Measurements from ENCODE around the gene TRABD2B. TPM values are rescaled to one million over a fixed set of nuclear protein-coding genes. Genes with fewer than 3 reads are reported as not detected.

TRABD2B gene
- total and polyA plus RNA-seq, 2 donors (not counting 3 experiments of a cell fraction or from before 2014, with no cell fraction given) = not detected

DNA sequence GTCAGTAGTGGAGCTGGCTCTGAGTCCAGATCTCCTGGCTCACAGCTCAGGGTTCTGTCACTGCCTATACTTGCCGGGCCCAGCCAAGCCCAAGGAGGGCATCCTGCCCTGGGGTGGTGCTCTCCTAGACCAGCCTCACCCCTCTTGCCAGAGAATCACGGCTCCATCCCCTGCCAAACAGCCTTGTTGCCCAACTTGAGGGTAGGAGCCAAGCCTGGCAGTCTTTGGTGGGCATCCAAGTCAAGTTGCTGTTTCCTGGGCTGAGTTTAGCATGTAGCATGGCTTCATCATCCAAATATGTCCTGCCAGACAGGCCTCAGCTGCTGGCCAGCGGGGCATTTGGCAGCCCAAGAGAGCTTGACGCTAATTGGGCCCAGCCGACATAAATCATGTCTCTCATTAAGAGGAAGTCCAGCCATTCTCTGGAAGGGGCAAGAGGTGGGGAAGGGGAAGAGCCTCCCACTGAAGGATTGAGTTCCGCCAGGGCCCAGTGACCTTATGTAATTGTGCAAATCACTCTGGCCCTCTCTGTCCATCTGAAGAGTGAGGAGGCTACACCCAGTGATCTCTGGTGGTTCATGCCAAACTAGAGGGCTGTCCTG, 22.6 kb upstream of the TRABD2B start:
- TF ChIP-seq MYC (IDR thresholded peaks at IDR 0.05; ENCODE audit: low read depth, low read length) (no peak), FOS (IDR thresholded peaks at IDR 0.05; ENCODE audit: borderline replicate concordance, insufficient read depth, low read length) (no peak), GATA2 (IDR thresholded peaks at IDR 0.05; ENCODE audit: insufficient read depth, insufficient read length, low read depth, low read length) (no peak), POLR2A (IDR thresholded peaks at IDR 0.05; ENCODE audit: low read depth, low read length) (no peak), JUN (IDR thresholded peaks at IDR 0.05; ENCODE audit: borderline replicate concordance, insufficient read depth, insufficient read length, low read depth) (no peak)
- Histone ChIP-seq H3K27ac (ENCODE audit: insufficient read depth, low read depth, low read length) (no peak overlapping the region), H3K4me3 (replicated peaks in 1 of 3; ENCODE audit: insufficient read depth in 1 of 3, low read depth in 1 of 3, low read length in 3 of 3) (no peak overlapping the region), H3K4me1 (ENCODE audit: control insufficient read depth, extremely low read depth, insufficient read depth, low read length) (no peaks in the 10 kb centered on the region), H3K27me3 (ENCODE audit: control insufficient read depth in 2 of 2, insufficient read depth in 2 of 2, low read length in 2 of 2) (peaks cover 0 to 7% of the 10 kb centered on the region in 2 experiments), H4K20me1 (replicated peaks; ENCODE audit: control insufficient read depth, extremely low read depth, insufficient read depth, low read length) (no peaks in the 10 kb centered on the region), H2AFZ (ENCODE audit: low read depth, low read length) (no peak overlapping the region), H3K9me3 (replicated peaks; ENCODE audit: control insufficient read depth, insufficient read depth, low read length) (no peaks in the 10 kb centered on the region), H3K79me2 (ENCODE audit: control insufficient read depth, insufficient read depth, low read length) (no peaks in the 10 kb centered on the region), H3K9ac (replicated peaks; ENCODE audit: extremely low read depth, insufficient read depth, low read length) (no peak overlapping the region), H3K36me3 (ENCODE audit: control insufficient read depth in 2 of 2, extremely low read depth in 1 of 2, insufficient read depth in 2 of 2, low read length in 2 of 2) (no peaks in the 10 kb centered on the region), H3K4me2 (ENCODE audit: insufficient read depth, low read length) (no peak overlapping the region), H3K9me1 (replicated peaks; ENCODE audit: control insufficient read depth, extremely low read depth, insufficient read depth, low read length) (no peaks in the 10 kb centered on the region)
- dilution Hi-C loops (cut with MboI; ENCODE audit: extremely low pct_ligation_motif_present, low sequenced_read_pairs) (no loop called here), intact Hi-C loops (cut with micrococcal nuclease) (no loop called here)
- FAIRE-seq = no peak
- DNase-seq (ENCODE audit: low read depth, low spot score) = no peak
- POLR2A ChIA-PET = no interaction called here
- no TSS peak for BruUV-seq (replicated peaks)
- CTCF ChIA-PET = interaction anchor here (2.9 kb wide), 1 partner anchor 22 kb away, joined by 11 read pairs; the partner anchor contains the start of gene TRABD2B

DNA sequence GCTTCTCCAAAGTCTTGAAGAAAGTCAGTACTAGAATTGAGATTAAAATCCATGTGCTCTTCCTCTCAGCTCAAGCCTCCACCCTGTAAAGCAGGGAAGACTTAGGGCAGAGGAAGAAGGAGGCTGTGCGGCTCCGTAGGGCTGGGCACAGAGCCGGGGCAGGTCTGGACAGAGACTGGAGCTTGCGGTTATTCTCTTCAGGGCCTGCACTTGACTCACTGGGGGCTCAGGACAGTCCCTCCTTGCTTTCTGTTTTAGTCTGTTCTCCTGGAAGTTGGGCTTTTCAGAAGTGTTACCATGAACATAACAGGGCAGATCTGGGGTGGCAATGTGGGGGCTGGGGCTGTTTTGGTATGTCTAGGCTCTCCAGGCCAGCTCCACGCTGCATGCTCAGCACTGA, 21.6 kb upstream of the TRABD2B start:
- Histone ChIP-seq H3K27ac (ENCODE audit: insufficient read depth, low read depth, low read length) (no peak overlapping the region), H3K4me1 (ENCODE audit: control insufficient read depth, extremely low read depth, insufficient read depth, low read length) (no peaks in the 10 kb centered on the region), H2AFZ (ENCODE audit: low read depth, low read length) (no peak overlapping the region), H3K9ac (replicated peaks; ENCODE audit: extremely low read depth, insufficient read depth, low read length) (no peak overlapping the region), H3K27me3 (ENCODE audit: control insufficient read depth in 2 of 2, insufficient read depth in 2 of 2, low read length in 2 of 2) (peaks cover 0 to 7% of the 10 kb centered on the region in 2 experiments), H3K9me1 (replicated peaks; ENCODE audit: control insufficient read depth, extremely low read depth, insufficient read depth, low read length) (no peaks in the 10 kb centered on the region), H3K4me2 (ENCODE audit: insufficient read depth, low read length) (no peak overlapping the region), H4K20me1 (replicated peaks; ENCODE audit: control insufficient read depth, extremely low read depth, insufficient read depth, low read length) (no peaks in the 10 kb centered on the region), H3K4me3 (replicated peaks in 1 of 3; ENCODE audit: insufficient read depth in 1 of 3, low read depth in 1 of 3, low read length in 3 of 3) (no peak overlapping the region), H3K79me2 (ENCODE audit: control insufficient read depth, insufficient read depth, low read length) (no peaks in the 10 kb centered on the region), H3K9me3 (replicated peaks; ENCODE audit: control insufficient read depth, insufficient read depth, low read length) (no peaks in the 10 kb centered on the region), H3K36me3 (ENCODE audit: control insufficient read depth in 2 of 2, extremely low read depth in 1 of 2, insufficient read depth in 2 of 2, low read length in 2 of 2) (no peaks in the 10 kb centered on the region)
- no TSS peak for BruUV-seq (replicated peaks)
- dilution Hi-C loops (cut with MboI; ENCODE audit: extremely low pct_ligation_motif_present, low sequenced_read_pairs) = no loop called here
- DNase-seq (ENCODE audit: low read depth, low spot score) (no peak), FAIRE-seq (no peak)
- ChIA-PET CTCF (interaction anchor here (0.6 to 2.9 kb wide), 3 partner anchors 9 to 185 kb away, joined by 3 to 11 read pairs (median 5); partner anchors contain the start of gene TRABD2B), POLR2A (no interaction called here)
- intact Hi-C loops (cut with micrococcal nuclease) = no loop called here
- TF ChIP-seq POLR2A (IDR thresholded peaks at IDR 0.05; ENCODE audit: low read depth, low read length) (no peak), GATA2 (IDR thresholded peaks at IDR 0.05; ENCODE audit: insufficient read depth, insufficient read length, low read depth, low read length) (no peak), CTCF (IDR thresholded peaks at IDR 0.05; ENCODE audit: extremely low read depth in 1 of 2, insufficient read depth in 1 of 2, low read depth in 1 of 2, low read length in 2 of 2) (no peak), FOS (IDR thresholded peaks at IDR 0.05; ENCODE audit: borderline replicate concordance, insufficient read depth, low read length) (no peak), MAX (IDR thresholded peaks at IDR 0.05; ENCODE audit: insufficient read depth, insufficient read length) (no peak), EZH2 (IDR thresholded peaks at IDR 0.05; ENCODE audit: borderline replicate concordance, low read depth, low read length, severe bottlenecking) (no peak), POLR2AphosphoS5 (IDR thresholded peaks at IDR 0.05; ENCODE audit: insufficient read depth, low read depth, low read length) (no peak), MYC (IDR thresholded peaks at IDR 0.05; ENCODE audit: low read depth, low read length) (no peak), JUN (IDR thresholded peaks at IDR 0.05; ENCODE audit: borderline replicate concordance, insufficient read depth, insufficient read length, low read depth) (no peak)
